NOMO-1 treated with dmso at 0.1 percent for 144 hours (cell line): ENCODE results near the gene PDZD7.

Experiments used
- DNase-seq: peaks from one replicate; lab custom pipeline; 2025; ENCODE audit not compliant: unreplicated experiment; lab: John Stamatoyannopoulos, UW

Gene PDZD7

GRCh38 chr10:100969187-100970075 is 61.5 kb downstream of the PDZD7 start, which contains the start of gene SEMA4G:
TSS of gene SEMA4G (plus strand) at chr10:100969504. CDS start at chr10:100972913, 3,409 bp downstream.
- DNase-seq: no peak

- no peak for DNase-seq
Measured at GRCh38 chr10:100968863-100969186, 62.1 kb downstream of the PDZD7 start.

GRCh38 chr10:100968062-100968736 is 62.7 kb downstream of the PDZD7 start:
- DNase-seq: no peak

- no peak for DNase-seq
Measured at GRCh38 chr10:100967332-100967731, 63.6 kb downstream of the PDZD7 start.

GRCh38 chr10:100966887-100967286 is 64.0 kb downstream of the PDZD7 start:
- DNase-seq: no peak

GRCh38 chr10:100965820-100966219 is 65.1 kb downstream of the PDZD7 start:
- no peak for DNase-seq

GRCh38 chr10:100963826-100964225 is 67.1 kb downstream of the PDZD7 start:
- DNase-seq: no peak

GRCh38 chr10:100962351-100963080 is 68.4 kb downstream of the PDZD7 start:
- DNase-seq: no peak

GRCh38 chr10:100960251-100960650 is 70.7 kb downstream of the PDZD7 start:
- DNase-seq: no peak
